Measurements from ENCODE around the gene LHFPL2.
"Not testable (repeated sequence)": the region's sequence is repeated elsewhere in the genome, so short reads cannot be mapped to it uniquely, and the experiment has no call there.

The LHFPL2 gene

GRCh38 chr5:78638973-78639669 lies 9.5 kb downstream of the LHFPL2 start:
- DNase-seq: no peak

GRCh38 chr5:78638423-78638822 lies 10.1 kb downstream of the LHFPL2 start:
- peak in 1 of 2 experiments; percentile 16 for DNase-seq

- no peak for DNase-seq
Measured at GRCh38 chr5:78637468-78637867, 11.1 kb downstream of the LHFPL2 start.

GRCh38 chr5:78636682-78637081 lies 11.9 kb downstream of the LHFPL2 start:
- DNase-seq: no peak

- DNase-seq: no peak
Measured at GRCh38 chr5:78634634-78635033, 13.9 kb downstream of the LHFPL2 start.

- DNase-seq: no peak
Measured at GRCh38 chr5:78634229-78634628, 14.3 kb downstream of the LHFPL2 start.

- DNase-seq: no peak
Measured at GRCh38 chr5:78633700-78634099, 14.9 kb downstream of the LHFPL2 start.

GRCh38 chr5:78632467-78632866 lies 16.1 kb downstream of the LHFPL2 start:
- no peak for DNase-seq

- DNase-seq: no peak
Measured at GRCh38 chr5:78631931-78632330, 16.6 kb downstream of the LHFPL2 start.

- DNase-seq: no peak
Measured at GRCh38 chr5:78630047-78630446, 18.5 kb downstream of the LHFPL2 start.

GRCh38 chr5:78629624-78630023 lies 18.9 kb downstream of the LHFPL2 start:
- DNase-seq: no peak

- no peak for DNase-seq
Measured at GRCh38 chr5:78628270-78628992, 20.1 kb downstream of the LHFPL2 start.

- DNase-seq: no peak
Measured at GRCh38 chr5:78627766-78628165, 20.8 kb downstream of the LHFPL2 start.

- DNase-seq: no peak
Measured at GRCh38 chr5:78627175-78627574, 21.4 kb downstream of the LHFPL2 start.

GRCh38 chr5:78626009-78626571 lies 22.5 kb downstream of the LHFPL2 start:
- no peak for DNase-seq

- DNase-seq: no peak
Measured at GRCh38 chr5:78624992-78625391, 23.6 kb downstream of the LHFPL2 start.

- no peak for DNase-seq
Measured at GRCh38 chr5:78624011-78624541, 24.5 kb downstream of the LHFPL2 start.

GRCh38 chr5:78622302-78622971 lies 26.1 kb downstream of the LHFPL2 start:
- no peak for DNase-seq

GRCh38 chr5:78621291-78621738 lies 27.3 kb downstream of the LHFPL2 start:
- no peak for DNase-seq

GRCh38 chr5:78620119-78620518 lies 28.5 kb downstream of the LHFPL2 start:
- DNase-seq: not testable (repeated sequence)

GRCh38 chr5:78618303-78618702 lies 30.3 kb downstream of the LHFPL2 start:
- DNase-seq: no peak

- no peak for DNase-seq
Measured at GRCh38 chr5:78615697-78616096, 32.9 kb downstream of the LHFPL2 start.

GRCh38 chr5:78614816-78615215 lies 33.8 kb downstream of the LHFPL2 start:
- DNase-seq: no peak
